Neural cell (in vitro differentiated cells): ENCODE results near the gene PHF11. TPM values are rescaled to one million over a fixed set of nuclear protein-coding genes. Genes with fewer than 3 reads are reported as not detected.

ENCODE experiments used
- H2AFZ ChIP-seq: fragments of 200-600, 300-800 bp; sonication (generic), shearing (Covaris generic); 2 replicates; pipeline ENCODE4 v1.6.0; 2014; ENCODE audit warnings: low read depth, mild to moderate bottlenecking, antibody characterized with exemption, low read length, moderate library complexity
- H3F3A ChIP-seq: fragments of 200-600 bp; shearing (Covaris generic); 2 replicates; pipeline ENCODE4 v1.6.1; 2016; ENCODE audit warnings: mild to moderate bottlenecking, moderate library complexity, mixed read lengths, antibody characterized with exemption, low read length; ENCODE audit not compliant: insufficient read depth, poor library complexity, severe bottlenecking
- H3K27ac ChIP-seq: fragments of 200-600, 300-800 bp; sonication (generic), shearing (Covaris generic); 2 replicates; pipeline ENCODE4 v1.5.1; 2014; ENCODE audit warnings: mild to moderate bottlenecking, low read length, moderate library complexity
- H3K27me3 ChIP-seq: fragments of 300-800, 200-600 bp; sonication (generic), shearing (Covaris generic); 2 replicates; pipeline ENCODE4 v1.6.0; 2014; ENCODE audit warnings: mild to moderate bottlenecking, low read depth, low read length, moderate library complexity; ENCODE audit not compliant: insufficient read depth
- H3K36me3 ChIP-seq: fragments of 300-800, 200-600 bp; sonication (generic), shearing (Covaris generic); 2 replicates; pipeline ENCODE4 v1.5.1; 2014; ENCODE audit warnings: mild to moderate bottlenecking, antibody characterized with exemption, low read length, moderate library complexity; ENCODE audit not compliant: insufficient read depth
- H3K4me2 ChIP-seq: fragments of 300-800, 200-600 bp; sonication (generic), shearing (Covaris generic); 2 replicates; pipeline ENCODE4 v1.6.0; 2014; ENCODE audit warnings: mild to moderate bottlenecking, low read length
- H3K4me3 ChIP-seq: fragments of 300-800, 200-600 bp; sonication (generic), shearing (Covaris generic); 2 replicates; pipeline ENCODE4 v1.5.1; 2014; ENCODE audit warnings: mild to moderate bottlenecking, low read length, moderate library complexity
- H3K79me2 ChIP-seq: fragments of 200-600 bp; shearing (Covaris generic); replicated peaks from 2 replicates; pipeline ENCODE4 v1.6.0; 2014; ENCODE audit warnings: mild to moderate bottlenecking, low read length, moderate library complexity; ENCODE audit not compliant: insufficient read depth
- H3K9ac ChIP-seq: fragments of 300-800, 200-600 bp; sonication (generic), shearing (Covaris generic); 2 replicates; pipeline ENCODE4 v1.6.1; 2016; ENCODE audit warnings: mild to moderate bottlenecking, low read length, mixed read lengths
- H3K9me2 ChIP-seq: fragments of 200-600 bp; shearing (Covaris generic); 2 replicates; pipeline ENCODE4 v1.6.1; 2016; ENCODE audit warnings: mild to moderate bottlenecking, low read length, mixed read lengths; ENCODE audit not compliant: insufficient read depth
- H3K9me3 ChIP-seq: fragments of 200-600, 300-800 bp; sonication (generic), shearing (Covaris generic); 2 replicates; pipeline ENCODE4 v1.6.1; 2016; ENCODE audit warnings: mild to moderate bottlenecking, mixed run types, low read length, moderate library complexity, mixed read lengths
- H4K20me1 ChIP-seq: fragments of 200-600 bp; shearing (Covaris generic); 2 replicates; pipeline ENCODE4 v1.6.1; 2016; ENCODE audit warnings: mild to moderate bottlenecking, mixed run types; ENCODE audit not compliant: insufficient read depth
- CTCF ChIP-seq: fragments of 450-650 bp; IDR thresholded peaks from 2 replicates; pipeline ENCODE4 v1.5.1; 2014; ENCODE audit warnings: antibody characterized with exemption, mild to moderate bottlenecking, moderate library complexity; ENCODE audit not compliant: poor library complexity, severe bottlenecking
- EP300 ChIP-seq: fragments of 450-650 bp; conservative IDR thresholded peaks from 2 replicates; pipeline ENCODE4 v1.6.1; 2014; ENCODE audit warnings: antibody characterized with exemption, mild to moderate bottlenecking, moderate library complexity; ENCODE audit not compliant: poor library complexity, severe bottlenecking
- EZH2 ChIP-seq: fragments of 200-600, 300-800 bp; shearing (Covaris generic), sonication (generic); IDR thresholded peaks from 2 replicates; pipeline ENCODE4 v1.6.1; 2014; ENCODE audit warnings: antibody characterized with exemption, low read length, borderline replicate concordance, mild to moderate bottlenecking; ENCODE audit not compliant: insufficient read depth, poor library complexity, severe bottlenecking
- MXI1 ChIP-seq: fragments of 450-650 bp; conservative IDR thresholded peaks from 2 replicates; pipeline ENCODE4 v1.6.1; 2014; ENCODE audit warnings: antibody characterized with exemption, mild to moderate bottlenecking; ENCODE audit not compliant: poor library complexity, severe bottlenecking
- POLR2AphosphoS5 ChIP-seq: IDR thresholded peaks from 2 replicates; pipeline ENCODE4 v1.6.1; 2012
- RAD21 ChIP-seq: fragments of 450-650 bp; conservative IDR thresholded peaks from 2 replicates; pipeline ENCODE4 v1.6.1; 2014; ENCODE audit warnings: antibody characterized with exemption, mild to moderate bottlenecking, moderate library complexity
- REST ChIP-seq: IDR thresholded peaks from 2 replicates; pipeline ENCODE4 v1.6.1; 2012; ENCODE audit warnings: borderline replicate concordance
- SMC3 ChIP-seq: fragments of 450-650 bp; conservative IDR thresholded peaks from 2 replicates; pipeline ENCODE4 v1.6.1; 2014; ENCODE audit warnings: antibody characterized with exemption, mild to moderate bottlenecking, moderate library complexity; ENCODE audit not compliant: poor library complexity
- TAF1 ChIP-seq: IDR thresholded peaks from 2 replicates; pipeline ENCODE4 v1.6.1; 2012; ENCODE audit warnings: low read depth
- polyA plus RNA-seq: library from polyadenylated mRNA; depleted of rRNA; stranded (reverse); fragments of >200 nt; gene quantifications from 2 replicates; pipeline ENCODE4 v1.2.3, GENCODE V29; 2014

Gene PHF11
- polyA plus RNA-seq, 1 donor from 2014 or later, result not detected

DNA sequence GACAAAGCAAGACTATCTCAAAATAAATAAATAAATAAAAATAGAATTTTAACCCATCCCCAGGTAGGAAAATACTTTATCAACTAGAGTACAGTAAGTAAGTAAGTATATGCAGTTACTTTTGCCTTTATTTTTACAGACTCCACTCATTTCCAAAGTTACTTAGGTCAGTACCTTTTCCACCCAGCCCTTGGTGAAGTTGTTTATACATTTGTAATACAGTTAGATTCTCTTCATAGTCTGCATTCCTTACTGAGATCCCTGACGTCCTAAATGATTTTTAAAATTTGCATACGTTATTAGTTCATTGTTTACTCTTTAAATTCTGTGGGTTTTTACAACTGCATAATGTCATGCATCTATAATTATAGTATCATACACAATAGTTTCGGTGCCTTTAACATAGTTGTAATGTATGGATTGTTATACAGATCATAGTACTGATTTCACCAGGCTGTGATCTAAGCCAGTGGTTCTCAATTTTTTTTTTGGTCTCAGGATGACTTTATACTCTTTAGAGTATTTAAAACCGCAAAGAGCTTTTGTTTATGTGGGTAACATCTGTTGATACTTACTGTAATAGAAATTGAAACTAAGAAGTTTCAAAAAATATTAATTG lies 41.3 kb upstream of the PHF11 start:
- Histone ChIP-seq H3K27ac (no peak overlapping the region), H3K27me3 (no peaks in the 10 kb centered on the region), H3K79me2 (no peaks in the 10 kb centered on the region), H3K36me3 (no peaks in the 10 kb centered on the region), H3K9me3 (no peaks in the 10 kb centered on the region), H2AFZ (no peak overlapping the region), H3F3A (no peaks in the 10 kb centered on the region), H4K20me1 (no peaks in the 10 kb centered on the region), H3K9ac (no peak overlapping the region), H3K4me3 (no peak overlapping the region), H3K9me2 (no peaks in the 10 kb centered on the region), H3K4me2 (no peak overlapping the region)
- no peak for TF ChIP-seq RAD21
- TF ChIP-seq REST, result no peak
- TF ChIP-seq EZH2, result no peak
- TF ChIP-seq EP300, result no peak
- no peak for TF ChIP-seq TAF1
- TF ChIP-seq MXI1, result no peak
- TF ChIP-seq POLR2AphosphoS5, result no peak
- TF ChIP-seq SMC3, result no peak
- no peak for TF ChIP-seq CTCF

DNA sequence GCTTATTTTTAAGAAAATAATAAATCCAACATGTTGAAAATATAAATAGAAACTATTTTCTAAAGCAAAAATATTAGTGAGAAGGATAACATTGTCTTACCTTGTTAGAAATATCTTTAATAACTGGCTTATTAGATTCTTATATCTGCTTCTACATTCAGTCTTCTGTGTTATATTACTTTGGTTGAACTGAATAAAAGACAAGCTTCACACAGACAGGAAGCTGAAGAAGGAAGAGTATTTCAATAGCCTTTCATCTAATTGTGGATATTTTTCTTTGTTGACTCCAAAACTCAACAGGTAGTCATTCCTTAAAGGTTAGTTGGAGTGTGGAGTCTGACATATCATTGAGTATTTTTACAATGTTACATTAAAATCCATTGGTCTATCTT lies 40.8 kb upstream of the PHF11 start:
- no peak overlapping the region for H3K9ac ChIP-seq
- no peaks in the 10 kb centered on the region for H3F3A ChIP-seq
- no peaks in the 10 kb centered on the region for H3K36me3 ChIP-seq
- H3K4me2 ChIP-seq, result no peak overlapping the region
- H3K27me3 ChIP-seq, result no peaks in the 10 kb centered on the region
- no peak overlapping the region for H2AFZ ChIP-seq
- H3K27ac ChIP-seq, result no peak overlapping the region
- H3K9me2 ChIP-seq, result no peaks in the 10 kb centered on the region
- H3K9me3 ChIP-seq, result no peaks in the 10 kb centered on the region
- no peaks in the 10 kb centered on the region for H4K20me1 ChIP-seq
- no peaks in the 10 kb centered on the region for H3K79me2 ChIP-seq
- TF ChIP-seq SMC3 (no peak), TAF1 (no peak), REST (no peak), POLR2AphosphoS5 (no peak)
- H3K4me3 ChIP-seq, result no peak overlapping the region
